Memory B cell (primary cell): ENCODE measurements around the gene CAPN14.

ENCODE experiments used
- ATAC-seq: fragments of 150-1000 bp; cut with Tn5 transposase; 2 replicates; pipeline ENCODE4 v1.10.0; 2021; ENCODE audit warnings: low read depth, mild to moderate bottlenecking, moderate library complexity
- DNase-seq, 2 donors: peaks; one replicate each; pipeline ENCODE4 v3.0.0; 2022; ENCODE audit warnings: low spot score in 2 of 2
- H3K27ac Mint-ChIP-seq: one replicate; pipeline ENCODE4 v1.8.0; 2022; ENCODE audit warnings: mild to moderate bottlenecking, moderate library complexity, mixed read lengths
- H3K27me3 Mint-ChIP-seq: one replicate; pipeline ENCODE4 v1.8.0; 2022; ENCODE audit warnings: mixed read lengths
- H3K36me3 Mint-ChIP-seq: one replicate; pipeline ENCODE4 v1.8.0; 2022; ENCODE audit warnings: mild to moderate bottlenecking, mixed read lengths
- H3K4me1 Mint-ChIP-seq: one replicate; pipeline ENCODE4 v1.8.0; 2022; ENCODE audit warnings: mixed read lengths
- H3K4me3 Mint-ChIP-seq: one replicate; pipeline ENCODE4 v1.8.0; 2022; ENCODE audit warnings: mild to moderate bottlenecking, moderate library complexity, mixed read lengths
- H3K9me3 Mint-ChIP-seq: one replicate; pipeline ENCODE4 v1.8.0; 2022; ENCODE audit warnings: mixed read lengths

CAPN14 gene

GRCh38 chr2:31217465-31218200 lies at the start of gene CAPN14:
CAPN14 (minus strand) TSS chr2:31217515; CDS start chr2:31205447, 12,068 bp downstream.
- H3K27ac Mint-ChIP-seq: peak within 1 kb of the TSS; percentile 98

GRCh38 chr2:31266804-31267203 lies 49.5 kb upstream of the CAPN14 start:
- Mint-ChIP-seq H3K4me1 (peaks cover 22% of the 10 kb centered on the region), H3K36me3 (peaks cover 21% of the 10 kb centered on the region), H3K9me3 (no peaks in the 10 kb centered on the region), H3K27ac (peak overlapping the region; percentile 58), H3K27me3 (no peaks in the 10 kb centered on the region), H3K4me3 (no peak overlapping the region)
- no peak for DNase-seq
- no peak for ATAC-seq

More at GRCh38 chr2:31217465-31218200, at the start of gene CAPN14:
- no peak for ATAC-seq
- H3K4me3 Mint-ChIP-seq: no peak within 1 kb of the TSS
- no peaks in the 10 kb centered on the region for H3K9me3 Mint-ChIP-seq
- H3K36me3 Mint-ChIP-seq: no peaks in the 10 kb centered on the region
- DNase-seq: no peak
- peaks cover 79% of the 10 kb centered on the region for H3K4me1 Mint-ChIP-seq
- H3K27me3 Mint-ChIP-seq: no peaks in the 10 kb centered on the region

- Mint-ChIP-seq H3K4me1 (peaks cover 14% of the 10 kb centered on the region), H3K9me3 (no peaks in the 10 kb centered on the region), H3K4me3 (no peak overlapping the region), H3K27ac (no peak overlapping the region), H3K27me3 (no peaks in the 10 kb centered on the region), H3K36me3 (peaks cover 26% of the 10 kb centered on the region)
- ATAC-seq (no peak), DNase-seq (no peak)
These were observed 47.9 kb upstream of the CAPN14 start for GRCh38 chr2:31265234-31265633.

DNA sequence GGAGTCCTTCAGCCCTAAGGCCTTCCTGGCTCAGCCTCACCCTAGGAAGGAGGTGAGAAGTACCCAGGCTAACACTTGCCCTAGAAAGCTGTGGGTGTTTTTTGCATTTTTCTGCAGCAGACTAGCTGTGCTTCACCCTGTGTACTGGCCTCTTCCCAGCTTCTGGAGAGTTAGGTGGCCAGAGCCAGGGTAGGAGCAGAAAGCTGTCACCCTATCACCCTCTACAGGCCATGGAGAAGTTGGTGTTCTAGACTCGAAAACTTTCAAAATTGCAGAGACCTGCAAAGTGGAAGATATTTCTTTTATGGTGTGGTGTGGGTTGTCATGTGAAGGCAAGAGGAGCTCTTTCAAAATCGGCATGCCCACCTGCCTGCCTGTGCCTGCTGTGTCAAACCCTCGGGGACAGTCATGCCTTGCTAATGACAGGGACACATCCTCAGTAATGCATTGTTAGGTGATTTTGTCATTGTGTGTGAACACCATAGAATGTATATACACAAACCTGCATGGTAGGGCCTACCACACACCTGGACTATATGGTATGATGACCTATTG lies 46.4 kb upstream of the CAPN14 start:
- Mint-ChIP-seq H3K27me3 (no peaks in the 10 kb centered on the region), H3K9me3 (no peaks in the 10 kb centered on the region), H3K27ac (peak overlapping the region; percentile 46), H3K4me1 (peaks cover 12% of the 10 kb centered on the region), H3K4me3 (no peak overlapping the region), H3K36me3 (peaks cover 26% of the 10 kb centered on the region)
- DNase-seq (no peak), ATAC-seq (no peak)

DNA sequence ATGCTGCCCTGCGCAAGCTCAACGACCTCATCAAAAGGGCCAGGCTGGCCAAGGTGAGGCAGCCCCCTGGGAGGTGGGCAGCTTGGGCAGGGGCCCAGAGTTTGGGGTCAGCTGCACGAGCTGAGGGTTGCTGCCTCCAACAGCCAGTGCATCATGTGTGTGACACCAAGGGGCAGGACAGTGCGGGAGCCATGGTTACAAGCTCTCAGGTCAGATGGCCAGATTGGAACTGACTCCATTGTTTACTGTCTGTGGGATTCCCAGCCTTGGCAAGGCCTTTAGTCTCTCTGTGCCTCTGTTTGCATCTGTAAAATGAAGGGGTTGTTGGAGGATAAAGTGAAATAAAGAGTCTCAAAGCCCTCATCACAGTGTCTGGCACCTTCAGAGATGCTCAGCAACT lies 43.6 kb upstream of the CAPN14 start:
- H3K36me3 Mint-ChIP-seq: peaks cover 17% of the 10 kb centered on the region
- no peak overlapping the region for H3K27ac Mint-ChIP-seq
- no peak overlapping the region for H3K4me3 Mint-ChIP-seq
- ATAC-seq (no peak), DNase-seq (no peak)
- H3K9me3 Mint-ChIP-seq: no peaks in the 10 kb centered on the region
- H3K27me3 Mint-ChIP-seq: no peaks in the 10 kb centered on the region
- peaks cover 32% of the 10 kb centered on the region for H3K4me1 Mint-ChIP-seq

GRCh38 chr2:31259075-31259474 lies 41.8 kb upstream of the CAPN14 start:
- H3K27ac Mint-ChIP-seq: peak overlapping the region; percentile 71
- H3K4me3 Mint-ChIP-seq: no peak overlapping the region
- H3K9me3 Mint-ChIP-seq: no peaks in the 10 kb centered on the region
- H3K4me1 Mint-ChIP-seq: peaks cover 48% of the 10 kb centered on the region
- ATAC-seq: no peak
- peaks cover 12% of the 10 kb centered on the region for H3K36me3 Mint-ChIP-seq
- no peaks in the 10 kb centered on the region for H3K27me3 Mint-ChIP-seq
- DNase-seq: no peak

DNA sequence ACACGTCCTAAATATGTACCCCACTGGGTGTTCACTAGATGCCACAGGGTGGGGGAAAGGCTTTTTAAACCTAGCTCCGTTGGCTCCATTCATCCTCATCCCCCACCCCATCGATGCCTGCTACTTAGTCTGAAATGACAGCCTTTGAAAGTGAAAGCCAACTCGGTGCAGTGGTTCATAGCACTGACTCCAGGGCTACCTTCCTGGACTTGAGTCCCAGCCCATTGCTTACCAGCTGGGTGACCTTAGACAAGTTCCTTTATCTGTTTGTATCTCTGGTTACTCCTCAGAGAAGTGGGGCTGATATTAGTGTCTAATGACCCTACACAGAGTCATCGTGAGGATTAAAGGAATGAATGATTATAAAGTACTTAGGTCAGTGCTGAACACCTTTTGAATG lies 41.0 kb upstream of the CAPN14 start:
- Mint-ChIP-seq H3K9me3 (no peaks in the 10 kb centered on the region), H3K4me3 (peak overlapping the region; percentile 63), H3K27me3 (no peaks in the 10 kb centered on the region), H3K27ac (peak overlapping the region; percentile 71), H3K36me3 (peaks cover 10% of the 10 kb centered on the region), H3K4me1 (peaks cover 54% of the 10 kb centered on the region)
- DNase-seq: no peak
- ATAC-seq: peak; percentile 51

DNA sequence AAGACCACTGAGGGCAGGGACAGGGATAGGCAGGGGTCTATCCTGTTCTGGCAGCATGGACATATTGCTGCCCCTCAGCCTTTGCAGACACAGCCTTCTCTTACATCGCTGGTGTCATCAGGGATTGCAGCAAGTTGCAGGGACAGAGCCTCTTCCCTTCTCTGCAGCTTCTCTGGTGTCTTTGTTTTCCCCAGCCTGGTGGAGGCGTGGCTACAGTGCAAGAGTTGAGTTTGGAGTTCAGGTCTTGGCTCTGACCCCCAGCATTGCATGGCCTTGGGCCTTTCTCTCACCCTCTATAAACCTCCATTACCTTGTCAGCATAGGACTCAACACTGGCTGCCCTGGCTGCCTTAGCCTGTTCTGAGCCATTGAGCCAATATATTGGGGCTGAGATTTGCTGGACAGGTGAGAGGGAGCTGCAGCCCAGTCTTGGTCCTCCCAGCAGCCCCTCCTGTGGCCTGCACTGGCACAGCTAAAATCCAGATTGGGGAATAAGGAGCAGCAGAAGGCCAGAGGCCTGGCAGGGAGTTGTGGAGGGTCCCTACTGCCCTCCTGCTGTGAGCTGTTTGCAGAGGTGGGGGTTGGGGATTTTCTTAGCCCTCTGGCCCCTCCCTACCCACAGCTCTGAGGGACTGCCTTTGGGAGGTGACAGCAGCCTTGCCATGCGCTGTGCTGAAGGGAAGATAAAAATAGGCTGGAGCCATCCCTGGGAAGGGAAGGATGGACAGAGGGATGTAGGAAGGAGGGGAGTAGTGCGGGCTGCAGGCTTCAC lies 39.5 kb upstream of the CAPN14 start:
- H3K36me3 Mint-ChIP-seq: peaks cover 7% of the 10 kb centered on the region
- no peaks in the 10 kb centered on the region for H3K27me3 Mint-ChIP-seq
- peak overlapping the region; percentile 75 for H3K4me3 Mint-ChIP-seq
- peaks cover 69% of the 10 kb centered on the region for H3K4me1 Mint-ChIP-seq
- H3K27ac Mint-ChIP-seq: peak overlapping the region; percentile 71
- ATAC-seq: no peak
- DNase-seq: no peak
- H3K9me3 Mint-ChIP-seq: no peaks in the 10 kb centered on the region

DNA sequence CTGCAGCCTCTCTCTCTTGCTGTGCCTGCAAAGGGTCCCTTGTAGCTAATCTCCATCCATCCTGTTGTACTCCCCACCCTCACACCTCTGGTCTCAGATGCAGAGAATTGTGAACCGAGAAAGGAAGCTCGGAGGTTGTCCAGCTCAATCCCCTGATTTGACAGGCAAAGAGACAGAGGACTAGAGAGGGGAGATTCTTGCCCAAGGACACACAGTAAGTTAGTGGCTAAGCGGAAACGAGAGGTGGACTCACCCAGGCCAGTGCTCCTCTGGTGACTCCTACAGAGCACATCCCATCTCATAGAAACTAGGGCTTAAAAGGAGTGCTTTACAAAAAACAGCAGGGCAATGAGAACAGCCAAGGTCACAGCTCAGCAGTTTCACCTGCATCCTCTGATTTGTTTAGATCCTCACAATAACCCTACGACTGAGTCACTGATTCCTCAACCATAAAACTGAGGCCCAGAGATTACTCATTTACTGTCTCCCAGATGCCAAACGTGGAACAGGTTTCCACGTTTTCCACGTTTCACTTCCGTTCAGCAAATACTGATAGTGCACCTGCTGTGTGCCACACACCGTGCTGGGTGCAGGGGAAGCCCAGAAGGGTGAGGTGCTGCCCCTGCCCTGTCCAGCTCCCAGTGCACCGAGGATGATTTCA lies 38.7 kb upstream of the CAPN14 start:
- peaks cover 4% of the 10 kb centered on the region for H3K36me3 Mint-ChIP-seq
- peaks cover 75% of the 10 kb centered on the region for H3K4me1 Mint-ChIP-seq
- peak overlapping the region; percentile 75 for H3K4me3 Mint-ChIP-seq
- H3K9me3 Mint-ChIP-seq: no peaks in the 10 kb centered on the region
- DNase-seq (no peak), ATAC-seq (peak; percentile 64)
- H3K27me3 Mint-ChIP-seq: no peaks in the 10 kb centered on the region
- H3K27ac Mint-ChIP-seq: peak overlapping the region; percentile 71

- Mint-ChIP-seq H3K27me3 (no peaks in the 10 kb centered on the region), H3K4me3 (peak overlapping the region; percentile 75), H3K36me3 (peaks cover 3% of the 10 kb centered on the region), H3K9me3 (no peaks in the 10 kb centered on the region), H3K4me1 (peaks cover 81% of the 10 kb centered on the region), H3K27ac (peak overlapping the region; percentile 71)
- DNase-seq: no peak
- ATAC-seq: no peak
These were observed 37.2 kb upstream of the CAPN14 start for GRCh38 chr2:31254237-31255203.

GRCh38 chr2:31253356-31254131 lies 36.2 kb upstream of the CAPN14 start:
- Mint-ChIP-seq H3K27ac (peak overlapping the region; percentile 71), H3K4me1 (peaks cover 80% of the 10 kb centered on the region), H3K36me3 (peaks cover 10% of the 10 kb centered on the region), H3K27me3 (no peaks in the 10 kb centered on the region), H3K4me3 (peak overlapping the region; percentile 75), H3K9me3 (no peaks in the 10 kb centered on the region)
- ATAC-seq (peak; percentile 24), DNase-seq (no peak)

DNA sequence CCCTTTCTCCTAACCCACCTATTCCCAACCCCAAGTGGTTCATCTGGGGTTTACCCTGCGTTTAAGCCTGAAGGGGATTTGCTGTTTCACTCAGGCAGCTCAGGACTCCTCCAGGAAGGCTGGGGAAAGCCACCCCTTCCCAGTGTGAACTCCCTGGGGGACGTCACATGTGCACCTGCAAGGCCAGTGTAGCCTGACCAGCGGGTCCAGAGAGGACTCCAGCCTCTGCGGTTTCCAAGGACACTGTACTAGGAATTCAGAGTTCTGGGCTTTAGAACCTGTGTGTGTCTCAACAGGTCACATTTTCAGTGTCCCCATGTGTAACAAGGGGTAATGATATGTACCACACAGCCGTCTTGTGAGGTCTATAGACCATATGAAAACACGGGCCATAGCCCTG lies 34.5 kb upstream of the CAPN14 start:
- Mint-ChIP-seq H3K9me3 (no peaks in the 10 kb centered on the region), H3K27ac (peak overlapping the region; percentile 71), H3K36me3 (peaks cover 19% of the 10 kb centered on the region), H3K4me3 (peak overlapping the region; percentile 75), H3K27me3 (no peaks in the 10 kb centered on the region), H3K4me1 (peaks cover 73% of the 10 kb centered on the region)
- DNase-seq (no peak), ATAC-seq (no peak)
